ENCODE measurements around the gene NIFK.

- TF ChIP-seq CTCF (conservative IDR thresholded peaks at IDR 0.05; ENCODE audit: low read length), result no peak
- no peak for TF ChIP-seq EZH2phosphoT487 (IDR thresholded peaks at IDR 0.05; ENCODE audit: borderline replicate concordance)
These were observed 46.5 kb upstream of the NIFK start for GRCh38 chr2:121783180-121783579.
